Measurements from ENCODE around the gene THPO. TPM values are rescaled to one million over a fixed set of nuclear protein-coding genes. Genes with fewer than 3 reads are reported as not detected.
A peak's percentile ranks its signal among the peaks of the same experiment; 100 is the strongest.

The THPO gene
- total and polyA plus RNA-seq, 10 donors = 0.11 to 1.8 (median 0.42) TPM; not detected in 1

- DNase-seq = no peak
- TF ChIP-seq POLR2A (IDR thresholded peaks at IDR 0.05) (no peak), POLR2AphosphoS5 (IDR thresholded peaks at IDR 0.05) (peak in 1 of 3 donors; percentile 43), CTCF (IDR thresholded peaks at IDR 0.05 in 8 of 11, conservative IDR thresholded peaks at IDR 0.05 in 3 of 11) (no peak)
- Histone ChIP-seq H3K9me3 (no peaks in the 10 kb centered on the region), H3K27me3 (replicated peaks in 1 of 7) (no peaks in the 10 kb centered on the region), H3K4me3 (no peak overlapping the region), H3K27ac (peak overlapping the region in 2 of 8 donors; percentile 28 to 54), H3K36me3 (peaks cover 0 to 37% (median 23%) of the 10 kb centered on the region in 6 donors), H3K4me1 (peaks cover 0 to 23% (median 10%) of the 10 kb centered on the region in 6 donors)
- intact Hi-C loops (cut with DNase I; ENCODE audit: low total_unique reads) = no loop called here
- 92 to 95% (median 94%) methylated on average over 12 to 20 of the region's 20 CpGs for WGBS, 5 donors
Measured at GRCh38 chr3:184346480-184347190, 31.4 kb downstream of the THPO start.

GRCh38 chr3:184345317-184346144, 32.5 kb downstream of the THPO start:
- no peak for DNase-seq
- no peak overlapping the region for H3K4me3 ChIP-seq
- peaks cover 0 to 19% (median 10%) of the 10 kb centered on the region in 6 donors for H3K4me1 ChIP-seq
- TF ChIP-seq CTCF (IDR thresholded peaks at IDR 0.05 in 8 of 11, conservative IDR thresholded peaks at IDR 0.05 in 3 of 11) (peak in 8 of 11 experiments; percentile 19 to 63 (median 42)), POLR2A (IDR thresholded peaks at IDR 0.05) (no peak), POLR2AphosphoS5 (IDR thresholded peaks at IDR 0.05) (peak in 2 of 3 donors; percentile 35 to 53)
- peak overlapping the region in 5 of 8 donors; percentile 28 to 54 (median 37) for H3K27ac ChIP-seq
- no peaks in the 10 kb centered on the region for H3K9me3 ChIP-seq
- WGBS, 5 donors = 52 to 66% (median 61%) methylated on average over 14 of the region's 14 CpGs
- H3K36me3 ChIP-seq = peaks cover 0 to 43% (median 24%) of the 10 kb centered on the region in 6 donors
- no peaks in the 10 kb centered on the region for H3K27me3 ChIP-seq (replicated peaks in 1 of 7)
- intact Hi-C loops (cut with DNase I; ENCODE audit: low total_unique reads) = no loop called here

GRCh38 chr3:184344579-184345316, 33.3 kb downstream of the THPO start:
- Histone ChIP-seq H3K4me3 (no peak overlapping the region), H3K36me3 (peaks cover 0 to 44% (median 24%) of the 10 kb centered on the region in 6 donors), H3K9me3 (no peaks in the 10 kb centered on the region), H3K4me1 (peaks cover 0 to 21% (median 10%) of the 10 kb centered on the region in 6 donors), H3K27me3 (replicated peaks in 1 of 7) (no peaks in the 10 kb centered on the region), H3K27ac (peak overlapping the region in 4 of 8 donors; percentile 28 to 54 (median 34))
- intact Hi-C loops (cut with DNase I; ENCODE audit: low total_unique reads) = no loop called here
- TF ChIP-seq POLR2AphosphoS5 (IDR thresholded peaks at IDR 0.05) = peak in 1 of 3 donors; percentile 40
- no peak for TF ChIP-seq CTCF (IDR thresholded peaks at IDR 0.05 in 8 of 11, conservative IDR thresholded peaks at IDR 0.05 in 3 of 11)
- TF ChIP-seq POLR2A (IDR thresholded peaks at IDR 0.05) = no peak
- no peak for DNase-seq
- WGBS, 5 donors = 83 to 93% (median 91%) methylated on average over 14 to 24 of the region's 24 CpGs
